Measurements from ENCODE around the gene LILRA2.
"Not testable (repeated sequence)": the region's sequence is repeated elsewhere in the genome, so short reads cannot be mapped to it uniquely, and the experiment has no call there.

LILRA2 gene

DNA sequence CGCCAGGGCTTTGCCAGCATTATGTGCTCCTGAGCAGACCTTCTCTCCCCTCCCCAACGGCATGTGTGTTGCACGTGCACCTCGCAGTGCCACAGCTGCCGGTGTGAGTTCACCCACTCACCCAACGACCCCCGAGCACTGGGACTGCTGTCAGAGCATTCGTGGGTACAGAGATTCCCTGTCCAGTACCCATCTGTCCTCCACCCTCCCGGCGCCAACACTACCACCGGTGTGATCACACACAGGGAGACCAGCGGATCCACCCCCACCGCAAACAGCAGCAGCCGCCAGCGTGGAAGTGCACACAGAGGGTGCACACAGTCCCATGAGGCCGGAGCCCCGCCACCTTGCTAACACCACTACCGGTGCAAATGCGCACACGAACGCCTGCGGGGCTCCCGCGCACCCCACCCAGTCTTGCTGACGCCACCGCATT lies 35.8 kb downstream of the LILRA2 start:
- DNase-seq (ENCODE audit: low read depth in 4 of 4, low spot score in 1 of 4) = no peak

DNA sequence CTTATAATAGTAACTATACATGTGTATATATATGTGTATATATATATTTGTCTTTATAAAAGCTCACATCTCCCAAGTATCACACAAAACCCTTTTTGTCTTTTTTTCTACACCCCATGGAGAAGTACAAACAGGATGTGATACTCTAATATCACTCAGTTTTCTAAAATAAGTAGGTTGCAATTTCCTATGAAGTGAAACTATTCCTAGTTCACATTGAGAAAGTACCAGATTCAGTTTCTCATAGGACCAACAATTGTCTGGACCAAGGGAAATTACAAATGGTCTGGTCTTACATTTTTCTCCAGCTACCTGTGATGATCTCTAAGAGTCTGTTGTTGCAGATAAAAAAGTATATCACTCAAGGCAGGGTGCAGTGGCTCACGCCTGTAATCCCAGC lies 38.8 kb downstream of the LILRA2 start:
- DNase-seq (ENCODE audit: low read depth in 4 of 4, low spot score in 1 of 4) = no peak

DNA sequence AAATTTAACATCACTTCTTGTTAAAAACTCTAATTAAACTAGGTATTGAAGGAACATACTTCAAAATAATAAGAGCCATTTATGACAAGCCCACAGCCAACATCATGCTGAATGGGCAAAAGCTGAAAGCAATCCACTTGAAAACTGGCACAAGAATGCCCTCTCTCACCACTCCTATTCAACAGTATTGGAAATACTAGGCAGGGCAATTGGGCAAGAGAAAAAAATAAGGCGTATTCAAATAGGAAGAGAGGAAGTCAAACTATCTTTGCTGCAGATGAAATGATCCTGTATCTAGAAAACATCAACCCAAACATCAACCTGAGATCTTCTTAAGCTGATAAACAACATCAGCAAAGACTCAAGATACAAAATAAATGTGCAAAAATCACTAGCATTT lies 41.1 kb downstream of the LILRA2 start:
- DNase-seq (ENCODE audit: low read depth in 4 of 4, low spot score in 1 of 4) = no peak

DNA sequence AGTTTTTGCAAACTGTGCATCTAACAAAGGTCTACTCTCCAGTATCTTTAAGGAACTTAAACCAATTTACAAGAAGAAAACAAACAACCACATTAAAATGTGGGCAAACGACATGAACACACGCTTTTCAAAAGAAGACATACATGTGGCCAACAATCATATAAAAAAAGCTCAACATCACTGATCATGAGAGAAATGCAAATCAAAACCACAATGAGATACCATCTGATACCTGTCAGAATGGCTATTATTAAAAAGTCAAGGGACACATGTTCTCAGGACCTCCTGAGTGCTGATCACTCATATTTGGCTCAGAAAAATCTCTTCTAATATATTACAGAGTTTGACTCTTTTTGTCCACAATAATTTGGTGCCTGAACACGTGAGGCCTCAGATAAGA lies 42.5 kb downstream of the LILRA2 start:
- DNase-seq (ENCODE audit: low read depth in 4 of 4, low spot score in 1 of 4) = no peak

DNA sequence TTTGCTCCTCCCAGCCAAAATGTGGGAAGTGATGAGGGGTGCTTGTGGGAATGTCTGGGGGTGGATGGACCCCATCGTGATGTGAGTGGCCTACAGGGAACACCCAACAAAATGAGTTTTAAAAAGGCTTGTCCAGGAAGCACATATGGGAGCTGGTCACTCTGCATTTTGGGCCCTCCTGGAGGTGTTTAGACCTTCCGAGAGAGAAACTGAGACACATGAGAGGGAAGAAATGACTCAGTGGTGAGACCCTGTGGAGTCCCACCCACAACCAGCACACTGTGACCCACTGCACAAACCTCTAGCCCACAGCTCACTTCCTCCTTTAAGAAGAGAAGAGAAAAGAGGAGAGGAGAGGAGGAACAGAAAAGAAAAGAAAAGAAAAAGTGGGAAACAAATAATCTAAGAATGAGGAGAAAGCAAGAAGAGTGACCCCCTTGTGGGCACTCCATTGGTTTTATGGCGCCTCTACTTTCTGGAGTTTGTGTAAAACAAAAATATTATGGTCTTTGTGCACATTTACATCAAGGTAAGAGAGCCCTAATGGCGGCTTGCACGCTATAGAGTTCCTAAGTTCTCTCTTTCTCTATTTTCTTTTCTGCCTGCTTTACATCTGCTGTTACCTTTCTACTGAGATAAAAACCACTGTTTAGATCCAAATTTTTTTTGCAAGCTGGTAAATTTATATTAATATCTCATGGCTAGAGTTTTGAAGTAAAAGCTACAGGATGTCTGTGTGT lies 43.4 kb downstream of the LILRA2 start:
- no peak for DNase-seq (ENCODE audit: low read depth in 4 of 4, low spot score in 1 of 4)

DNA sequence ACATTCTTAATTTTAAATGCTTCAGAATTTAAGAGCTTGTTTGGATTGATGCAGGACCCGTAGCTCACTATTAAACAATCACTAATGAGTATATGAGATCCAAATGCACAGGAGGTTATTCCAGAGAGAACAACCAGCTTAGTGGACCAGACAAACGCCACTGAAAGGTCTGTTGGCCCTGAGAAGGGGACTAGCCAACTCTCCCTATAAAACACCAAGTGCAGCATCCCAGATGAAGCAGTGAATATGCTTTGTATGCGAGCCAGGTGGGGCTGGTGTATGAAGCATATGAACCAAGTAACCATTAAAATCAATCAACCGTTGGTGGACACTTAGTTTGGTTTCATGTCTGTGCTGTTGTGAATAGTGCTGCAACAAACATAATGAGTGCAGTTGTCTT lies 46.9 kb downstream of the LILRA2 start:
- DNase-seq (ENCODE audit: low read depth in 4 of 4, low spot score in 1 of 4) = no peak

DNA sequence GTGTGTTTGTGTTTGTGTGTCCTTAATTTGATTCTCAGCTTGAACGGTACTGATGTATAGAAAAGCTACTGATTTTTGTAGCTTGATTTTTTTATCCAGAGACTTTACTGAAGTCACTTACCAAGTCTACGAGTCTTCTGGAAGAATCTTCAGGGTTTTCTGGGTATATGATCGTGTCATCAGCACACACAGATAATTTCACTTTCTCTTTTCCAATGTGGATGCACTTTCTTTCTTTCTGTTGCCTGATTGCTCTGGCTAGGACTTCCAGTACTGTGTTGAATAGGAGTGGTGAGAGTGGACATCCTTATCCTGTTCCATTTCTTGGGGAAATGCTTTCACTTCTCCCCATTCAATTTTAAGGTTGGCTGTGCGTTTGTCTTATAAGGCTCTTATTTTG lies 48.8 kb downstream of the LILRA2 start:
- DNase-seq (ENCODE audit: low read depth in 4 of 4, low spot score in 1 of 4) = no peak

DNA sequence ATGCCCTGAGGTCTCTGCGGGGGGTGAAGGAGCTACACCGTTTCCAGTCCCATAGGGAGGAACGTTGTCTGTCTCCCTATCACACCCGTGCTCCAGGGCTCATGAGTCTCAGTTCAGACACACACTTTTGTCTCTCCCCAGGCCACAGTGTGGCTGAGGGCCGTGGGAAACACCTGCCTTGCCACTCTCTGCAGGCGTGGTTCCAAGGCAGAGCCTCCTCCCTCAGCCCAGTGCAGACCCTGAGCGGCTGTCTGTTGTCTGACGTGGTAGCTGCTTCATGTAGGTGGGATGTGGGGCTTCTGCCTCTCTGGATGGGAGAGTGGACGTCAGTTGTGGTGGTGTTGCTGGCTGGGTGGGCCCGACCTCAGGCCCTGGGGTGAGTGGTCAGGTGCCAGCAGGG lies 50.6 kb downstream of the LILRA2 start:
- not testable (repeated sequence) for DNase-seq (ENCODE audit: low read depth in 4 of 4, low spot score in 1 of 4)

DNA sequence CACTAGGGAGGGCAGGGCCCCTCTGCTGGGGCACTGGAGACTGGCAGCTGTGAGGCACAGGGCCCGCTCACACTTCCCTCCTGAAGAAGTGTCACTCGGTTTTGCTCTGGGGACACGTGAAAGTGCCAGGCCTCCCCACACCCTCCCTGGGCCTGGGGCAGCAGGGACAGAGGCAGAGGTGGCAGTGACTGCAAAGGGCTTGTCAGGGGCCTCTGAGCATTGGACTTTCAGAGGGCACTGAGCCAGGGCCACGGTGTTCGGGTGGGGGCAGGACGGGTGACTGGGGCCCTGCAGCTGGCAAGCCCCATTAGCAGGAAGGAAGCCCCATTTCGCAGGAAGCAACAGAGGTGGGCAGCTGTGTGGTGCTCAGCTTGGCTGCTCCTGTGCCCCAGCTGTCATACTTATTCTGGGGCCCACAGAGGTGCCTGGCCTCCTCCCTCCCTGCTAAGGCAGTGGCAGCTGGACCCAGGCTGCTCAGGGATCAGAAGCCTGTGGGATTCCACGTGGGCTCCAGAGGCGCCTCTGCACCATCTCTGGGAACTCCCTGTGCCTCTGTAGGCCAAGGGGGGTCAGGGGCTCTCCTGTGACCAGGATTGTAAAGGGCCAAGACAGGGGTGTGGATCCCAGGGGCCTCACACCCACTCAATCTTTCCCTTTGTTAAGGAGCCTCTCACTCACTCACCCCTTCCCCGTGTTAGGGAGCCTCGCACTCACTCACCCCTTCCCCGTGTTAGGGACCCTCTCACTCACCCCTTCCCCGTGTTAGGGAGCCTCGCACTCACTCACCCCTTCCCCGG lies 51.5 kb downstream of the LILRA2 start:
- not testable (repeated sequence) for DNase-seq (ENCODE audit: low read depth in 4 of 4, low spot score in 1 of 4)

DNA sequence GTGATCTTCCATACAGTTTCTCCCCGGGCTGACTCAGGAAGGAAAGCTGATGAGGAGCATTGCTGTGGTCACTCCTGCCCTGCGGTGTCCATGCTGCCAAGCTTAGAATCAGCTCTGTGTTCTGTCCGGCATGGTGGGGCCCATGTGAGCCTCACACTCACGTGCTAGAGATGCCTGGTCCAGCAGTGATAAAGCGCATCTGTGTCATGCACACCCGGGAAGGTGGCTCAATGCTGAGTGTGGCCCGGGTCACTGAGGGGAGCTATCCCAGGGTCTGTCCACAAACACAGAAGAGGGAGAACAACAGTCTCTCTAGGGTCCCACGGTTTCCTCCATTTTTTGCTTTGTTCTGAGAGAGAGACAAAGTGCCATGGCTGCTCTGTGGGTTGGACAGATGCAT lies 53.2 kb downstream of the LILRA2 start:
- DNase-seq (ENCODE audit: low read depth in 4 of 4, low spot score in 1 of 4) = no peak

DNA sequence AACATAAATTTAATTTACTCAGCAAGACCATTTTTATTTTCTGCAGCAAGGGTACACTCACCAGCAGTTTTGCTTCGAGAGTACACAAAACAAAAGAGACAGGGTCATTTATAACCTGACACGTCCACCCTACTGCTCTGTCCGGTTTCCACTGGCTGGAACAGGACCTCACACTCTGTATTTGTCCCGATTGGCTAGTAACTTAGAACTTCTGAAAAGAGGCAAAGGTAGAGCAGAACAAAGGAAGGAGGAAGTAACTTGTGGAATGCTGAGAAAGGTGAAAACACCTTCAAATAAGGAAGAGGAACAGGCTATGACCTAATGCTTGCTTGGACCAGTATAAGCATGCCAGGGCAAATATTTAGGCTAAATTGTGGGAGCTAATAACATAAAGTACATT lies 54.3 kb downstream of the LILRA2 start:
- not testable (repeated sequence) for DNase-seq (ENCODE audit: low read depth in 4 of 4, low spot score in 1 of 4)

DNA sequence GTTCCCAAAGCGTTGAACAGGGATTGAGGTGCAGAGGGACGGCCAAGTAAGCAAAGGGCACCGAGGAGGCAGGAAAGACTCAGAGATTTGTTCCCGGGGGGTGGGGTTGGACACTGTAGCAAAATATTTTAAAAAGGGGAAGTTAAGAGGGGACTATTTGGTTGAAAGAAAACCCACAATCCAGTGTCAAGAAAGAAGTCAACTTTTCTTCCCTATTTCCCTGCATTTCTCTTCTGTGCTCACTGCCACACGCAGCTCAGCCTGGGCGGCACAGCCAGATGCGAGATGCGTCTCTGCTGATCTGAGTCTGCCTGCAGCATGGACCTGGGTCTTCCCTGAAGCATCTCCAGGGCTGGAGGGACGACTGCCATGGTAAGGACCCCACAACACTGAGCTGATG lies 56.7 kb downstream of the LILRA2 start, which contains the start of gene LILRB1:
Gene LILRB1 (plus strand): TSS at position 223 of the 400 bp plus-strand sequence. CDS start 590 bp downstream, outside the sequence.
- not testable (repeated sequence) for DNase-seq (ENCODE audit: low read depth in 4 of 4, low spot score in 1 of 4)

DNA sequence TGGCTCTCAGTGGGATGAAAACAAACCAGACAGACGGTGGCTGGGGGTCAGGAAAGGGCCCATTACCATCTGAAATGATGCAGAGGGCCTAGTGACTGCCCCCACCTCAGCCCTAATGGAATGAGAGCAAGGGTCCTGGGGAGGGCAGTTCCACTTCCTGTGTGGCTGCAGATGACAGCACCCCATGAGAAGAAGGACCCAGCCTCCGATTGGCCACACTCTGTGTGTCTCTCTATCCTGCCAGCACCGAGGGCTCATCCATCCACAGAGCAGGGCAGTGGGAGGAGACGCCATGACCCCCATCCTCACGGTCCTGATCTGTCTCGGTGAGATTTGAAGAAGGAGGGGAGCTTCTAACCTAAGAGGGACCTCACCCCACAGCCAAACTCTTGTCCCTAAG lies 57.2 kb downstream of the LILRA2 start:
- DNase-seq (ENCODE audit: low read depth in 4 of 4, low spot score in 1 of 4) = no peak

DNA sequence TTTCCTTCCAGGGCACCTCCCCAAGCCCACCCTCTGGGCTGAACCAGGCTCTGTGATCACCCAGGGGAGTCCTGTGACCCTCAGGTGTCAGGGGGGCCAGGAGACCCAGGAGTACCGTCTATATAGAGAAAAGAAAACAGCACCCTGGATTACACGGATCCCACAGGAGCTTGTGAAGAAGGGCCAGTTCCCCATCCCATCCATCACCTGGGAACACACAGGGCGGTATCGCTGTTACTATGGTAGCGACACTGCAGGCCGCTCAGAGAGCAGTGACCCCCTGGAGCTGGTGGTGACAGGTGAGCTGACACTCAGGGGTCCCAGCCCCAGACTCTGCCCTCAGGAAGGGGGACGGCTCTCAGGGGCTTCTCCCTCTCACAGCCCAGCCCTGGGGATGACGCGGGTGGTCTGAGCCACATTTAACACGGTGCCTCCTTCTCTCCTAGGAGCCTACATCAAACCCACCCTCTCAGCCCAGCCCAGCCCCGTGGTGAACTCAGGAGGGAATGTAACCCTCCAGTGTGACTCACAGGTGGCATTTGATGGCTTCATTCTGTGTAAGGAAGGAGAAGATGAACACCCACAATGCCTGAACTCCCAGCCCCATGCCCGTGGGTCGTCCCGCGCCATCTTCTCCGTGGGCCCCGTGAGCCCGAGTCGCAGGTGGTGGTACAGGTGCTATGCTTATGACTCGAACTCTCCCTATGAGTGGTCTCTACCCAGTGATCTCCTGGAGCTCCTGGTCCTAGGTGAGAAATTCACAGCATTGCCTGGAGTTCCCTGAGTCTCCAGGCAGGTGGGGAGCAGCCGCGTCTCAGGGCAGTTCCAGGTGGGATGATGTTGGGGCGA lies 58.1 kb downstream of the LILRA2 start:
- DNase-seq (ENCODE audit: low read depth in 4 of 4, low spot score in 1 of 4) = not testable (repeated sequence)

DNA sequence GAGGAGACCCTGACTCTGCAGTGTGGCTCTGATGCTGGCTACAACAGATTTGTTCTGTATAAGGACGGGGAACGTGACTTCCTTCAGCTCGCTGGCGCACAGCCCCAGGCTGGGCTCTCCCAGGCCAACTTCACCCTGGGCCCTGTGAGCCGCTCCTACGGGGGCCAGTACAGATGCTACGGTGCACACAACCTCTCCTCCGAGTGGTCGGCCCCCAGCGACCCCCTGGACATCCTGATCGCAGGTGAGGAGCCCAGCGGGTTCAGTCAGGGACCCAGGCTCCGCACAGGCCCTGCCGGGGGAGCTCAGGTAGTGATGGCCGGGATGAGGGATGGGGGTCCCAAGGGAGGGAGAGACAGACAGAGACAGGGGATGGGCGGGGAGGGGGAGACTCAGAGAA lies 58.9 kb downstream of the LILRA2 start:
- not testable (repeated sequence) for DNase-seq (ENCODE audit: low read depth in 4 of 4, low spot score in 1 of 4)

DNA sequence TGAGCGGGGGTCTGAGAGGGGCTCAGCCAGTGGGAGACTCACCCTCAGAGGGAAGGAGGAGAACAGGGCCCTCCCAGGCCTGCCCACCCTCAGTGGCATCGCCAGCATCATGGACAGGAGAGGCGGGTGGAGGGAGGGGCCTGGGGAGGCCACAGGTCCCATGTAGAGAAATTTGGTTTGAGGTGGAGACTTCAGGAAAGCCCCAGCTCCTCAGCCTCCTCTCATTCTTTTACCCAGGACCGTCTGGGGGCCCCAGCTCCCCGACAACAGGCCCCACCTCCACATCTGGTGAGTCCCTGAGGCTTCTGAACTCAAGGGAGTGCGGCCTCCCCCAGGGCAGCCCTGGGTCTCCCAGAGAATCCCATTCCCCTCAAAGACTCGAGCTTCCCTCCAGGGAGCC lies 59.8 kb downstream of the LILRA2 start:
- no peak for DNase-seq (ENCODE audit: low read depth in 4 of 4, low spot score in 1 of 4)

DNA sequence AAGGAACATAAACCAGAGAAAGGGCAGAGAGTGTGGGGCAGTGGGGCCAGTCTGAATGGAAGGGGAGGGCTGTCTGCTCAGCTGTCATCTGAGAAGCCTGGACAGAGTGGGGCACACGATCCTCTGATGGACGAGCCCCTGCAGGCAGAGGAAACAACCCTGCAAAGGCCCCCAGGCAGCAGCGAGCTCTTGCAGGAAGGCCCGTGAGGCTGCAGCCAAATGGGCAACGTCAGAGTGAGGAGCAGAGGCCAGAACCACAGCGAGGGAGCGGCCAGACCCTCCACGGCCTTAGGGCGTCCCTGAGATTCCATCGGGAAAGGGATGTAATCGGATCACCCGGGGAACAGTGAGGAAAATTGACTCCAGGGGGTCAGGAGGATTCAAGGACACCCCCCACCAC lies 62.5 kb downstream of the LILRA2 start:
- DNase-seq (ENCODE audit: low read depth in 4 of 4, low spot score in 1 of 4) = not testable (repeated sequence)

DNA sequence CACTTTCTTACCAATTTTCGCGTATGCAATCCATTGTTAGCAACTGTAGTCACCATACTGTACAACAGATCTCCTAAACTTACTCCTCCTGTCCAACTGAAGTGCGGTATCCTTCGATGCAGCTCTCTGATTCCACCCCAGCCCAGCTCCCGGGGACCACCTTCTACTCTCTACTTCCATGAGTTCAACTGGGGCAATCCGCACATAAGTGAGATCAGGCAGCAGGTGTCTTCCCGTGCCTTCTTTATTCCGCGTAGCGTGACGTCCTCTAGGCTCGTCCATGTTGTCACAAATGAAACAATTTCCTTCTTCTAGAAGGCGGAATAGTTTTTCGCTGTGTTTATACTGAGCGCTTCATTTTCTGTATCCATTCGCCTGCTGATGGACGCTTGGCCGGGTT lies 65.1 kb downstream of the LILRA2 start:
- DNase-seq (ENCODE audit: low read depth in 4 of 4, low spot score in 1 of 4) = no peak
